Tibial nerve (tissue), 4 donors: ENCODE data around the gene C5orf15. TPM values are rescaled to one million over a fixed set of nuclear protein-coding genes. Genes with fewer than 3 reads are reported as not detected.

Experiments used
- DNase-seq, 2 donors: peaks; one replicate each; pipeline ENCODE4 v3.0.0-alpha.2; 2019; ENCODE audit warnings: low spot score in 2 of 2
- H3K27ac ChIP-seq, 4 donors: fragments of 200-600 bp; sonication (generic) in 3 of 4; one replicate each; pipeline ENCODE4 v1.5.1; 2017 to 2019; ENCODE audit warnings: mild to moderate bottlenecking in 1 of 4
- H3K27me3 ChIP-seq, 2 donors: fragments of 200-600 bp; sonication (generic) in 1 of 2; one replicate each; pipeline versions ENCODE4 v1.5.1 to v1.6.0; 2017 to 2019
- H3K36me3 ChIP-seq, 3 donors: fragments of 200-600 bp; sonication (generic); one replicate each; pipeline ENCODE4 v1.5.1; 2018 to 2019
- H3K4me1 ChIP-seq, 4 donors: fragments of 200-600 bp; sonication (generic) in 3 of 4; one replicate each; pipeline ENCODE4 v1.5.1; 2017 to 2019
- H3K4me3 ChIP-seq, 4 donors: fragments of 200-600 bp; sonication (generic) in 3 of 4; one replicate each; pipeline ENCODE4 v1.5.1; 2017 to 2019; ENCODE audit warnings: mild to moderate bottlenecking in 1 of 4, moderate library complexity in 1 of 4
- H3K9me3 ChIP-seq, 4 donors: fragments of 200-600 bp; sonication (generic) in 3 of 4; one replicate each; pipeline ENCODE4 v1.5.1; 2017 to 2019
- CTCF ChIP-seq, 5 experiments: fragments of 200-600 bp in 3 of 5; fragments of 450-650 bp in 2 of 5; sonication (generic) in 3 of 5; IDR thresholded peaks; one replicate each; pipeline ENCODE4 v1.5.1; 2016 to 2019; ENCODE audit warnings: antibody characterized with exemption in 5 of 5, mild to moderate bottlenecking in 3 of 5, moderate library complexity in 2 of 5
- EP300 ChIP-seq, 2 donors: sonication (generic); formaldehyde crosslinking; IDR thresholded peaks; one replicate each; pipeline ENCODE4 v1.6.1; 2017; ENCODE audit warnings: antibody characterized with exemption in 2 of 2, mild to moderate bottlenecking in 1 of 2
- POLR2A ChIP-seq, 2 donors: fragments of 450-650 bp; IDR thresholded peaks; one replicate each; pipeline ENCODE4 v1.6.1; 2017; ENCODE audit warnings: antibody characterized with exemption in 2 of 2, mild to moderate bottlenecking in 2 of 2, moderate library complexity in 2 of 2
- WGBS, 2 donors: methylation state at CpG; one replicate each; pipeline ENCODE4 v1.1.5; 2018; 5-methylcytosine and 5-hydroxymethylcytosine counted together
- total RNA-seq, 4 donors: library from RNA; depleted of rRNA; stranded (reverse); fragments of >200 nt; gene quantifications; one replicate each; pipeline ENCODE4 v1.1.0, GENCODE V29; 2016

Gene C5orf15
- total RNA-seq, 4 donors from 2014 or later = 27.6 to 34.3 (median 32.9) TPM

DNA sequence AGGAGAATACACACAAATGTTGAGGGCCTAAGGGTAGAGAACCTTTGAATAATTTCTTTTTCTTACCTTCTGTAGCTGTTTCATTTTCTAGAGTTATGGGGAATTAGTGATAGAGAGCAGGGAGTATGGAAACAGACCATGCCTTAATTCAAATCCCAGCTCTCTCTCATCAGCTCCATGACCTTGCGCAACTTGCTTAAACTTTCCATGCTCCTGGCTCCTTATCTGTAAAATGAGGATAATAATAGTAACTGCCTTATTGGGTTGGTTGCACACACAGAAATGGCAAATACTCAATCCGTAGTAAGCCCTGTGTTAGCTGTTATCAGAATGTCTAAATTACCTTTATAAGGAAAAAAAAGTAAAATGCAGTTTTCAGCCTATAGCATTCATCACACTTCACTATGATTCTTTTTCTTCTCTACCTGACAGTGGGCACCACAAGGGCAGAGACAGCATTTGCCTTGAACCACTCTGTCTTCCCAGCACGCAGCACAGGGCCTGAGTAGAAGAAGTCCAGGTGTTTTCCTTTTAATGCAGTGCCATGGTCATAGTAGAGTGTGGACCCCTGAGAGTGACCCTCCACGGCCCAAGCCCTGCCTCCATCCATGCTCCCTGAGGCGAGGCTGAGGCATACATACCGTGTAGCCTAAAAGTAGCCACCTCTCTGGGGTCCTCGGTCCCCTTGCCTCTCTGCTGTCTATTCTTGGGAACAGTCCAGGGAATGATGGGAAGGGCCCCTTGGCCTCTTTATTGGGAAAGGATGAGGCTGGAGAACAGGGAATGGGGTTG lies 17.4 kb downstream of the C5orf15 start:
- DNase-seq = no peak
- TF ChIP-seq CTCF (IDR thresholded peaks at IDR 0.05) (no peak), POLR2A (IDR thresholded peaks at IDR 0.05) (no peak), EP300 (IDR thresholded peaks at IDR 0.05) (no peak)
- H3K27me3 ChIP-seq = no peaks in the 10 kb centered on the region
- peaks cover 0 to 19% (median 3%) of the 10 kb centered on the region in 3 donors for H3K36me3 ChIP-seq
- no peak overlapping the region for H3K4me3 ChIP-seq
- H3K27ac ChIP-seq = peak overlapping the region in 2 of 4 donors; percentile 30 to 73
- H3K4me1 ChIP-seq = peaks cover 0 to 38% (median 10%) of the 10 kb centered on the region in 4 donors
- no peaks in the 10 kb centered on the region for H3K9me3 ChIP-seq
- 81 to 93% methylated on average over 6 to 7 of the region's 7 CpGs for WGBS, 2 donors

DNA sequence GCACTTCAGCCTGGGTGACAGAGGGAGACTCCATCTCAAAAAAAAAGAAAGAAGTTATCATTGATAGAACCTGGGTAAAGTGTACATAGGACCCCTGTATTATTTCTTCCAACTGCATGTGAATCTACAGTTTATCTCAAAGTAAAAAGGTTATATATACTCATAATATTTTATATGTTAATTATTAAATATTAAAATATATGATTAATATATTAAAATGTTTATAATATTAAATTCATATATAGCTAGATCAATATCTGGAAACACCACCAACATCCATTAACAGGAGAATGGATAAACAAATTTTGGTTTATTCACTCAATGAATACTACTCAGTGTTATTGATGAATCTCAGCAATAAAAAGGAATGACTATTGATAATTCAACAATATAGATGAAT lies 19.7 kb downstream of the C5orf15 start:
- H3K9me3 ChIP-seq = no peaks in the 10 kb centered on the region
- H3K4me1 ChIP-seq = peaks cover 0 to 55% (median 10%) of the 10 kb centered on the region in 4 donors
- DNase-seq = no peak
- H3K4me3 ChIP-seq = no peak overlapping the region
- peaks cover 0 to under 1% (median 0%) of the 10 kb centered on the region in 3 donors for H3K36me3 ChIP-seq
- H3K27me3 ChIP-seq = no peaks in the 10 kb centered on the region
- TF ChIP-seq EP300 (IDR thresholded peaks at IDR 0.05) = no peak
- TF ChIP-seq CTCF (IDR thresholded peaks at IDR 0.05) = no peak
- no peak for TF ChIP-seq POLR2A (IDR thresholded peaks at IDR 0.05)
- no peak overlapping the region for H3K27ac ChIP-seq

GRCh38 chr5:133947431-133947841 lies 21.0 kb downstream of the C5orf15 start:
- H3K36me3 ChIP-seq = no peaks in the 10 kb centered on the region
- H3K4me1 ChIP-seq = peaks cover 0 to 55% (median 10%) of the 10 kb centered on the region in 4 donors
- no peaks in the 10 kb centered on the region for H3K27me3 ChIP-seq
- TF ChIP-seq CTCF (IDR thresholded peaks at IDR 0.05) = no peak
- no peak for TF ChIP-seq EP300 (IDR thresholded peaks at IDR 0.05)
- no peak for TF ChIP-seq POLR2A (IDR thresholded peaks at IDR 0.05)
- peak overlapping the region in 2 of 4 donors; percentile 0 to 56 for H3K27ac ChIP-seq
- 53 to 61% methylated on average over 5 of the region's 5 CpGs for WGBS, 2 donors
- no peak overlapping the region for H3K4me3 ChIP-seq
- no peak for DNase-seq
- no peaks in the 10 kb centered on the region for H3K9me3 ChIP-seq

- no peak for DNase-seq
- H3K36me3 ChIP-seq = no peaks in the 10 kb centered on the region
- peaks cover 0 to 51% (median 8%) of the 10 kb centered on the region in 4 donors for H3K4me1 ChIP-seq
- peak overlapping the region in 2 of 4 donors; percentile 15 to 29 for H3K27ac ChIP-seq
- H3K27me3 ChIP-seq = no peaks in the 10 kb centered on the region
- WGBS, 2 donors = 44 to 65% methylated on average over 3 of the region's 3 CpGs
- no peak overlapping the region for H3K4me3 ChIP-seq
- TF ChIP-seq CTCF (IDR thresholded peaks at IDR 0.05) (no peak), POLR2A (IDR thresholded peaks at IDR 0.05) (no peak), EP300 (IDR thresholded peaks at IDR 0.05) (no peak)
- H3K9me3 ChIP-seq = no peaks in the 10 kb centered on the region
Measured at GRCh38 chr5:133945568-133945967, 22.9 kb downstream of the C5orf15 start.
